Choroid plexus epithelial cell (primary cell): ENCODE measurements around the gene PIP4K2A.

Experiments
- DNase-seq: peaks from one replicate; pipeline ENCODE4 v3.0.0-alpha.2; 2010; ENCODE audit warnings: low read depth
- H3K4me3 ChIP-seq: 2 replicates; pipeline ENCODE4 v1.5.1; 2011; ENCODE audit warnings: low read depth, mild to moderate bottlenecking, control low read depth, low read length, moderate library complexity
- CTCF ChIP-seq: conservative IDR thresholded peaks from 2 replicates; pipeline ENCODE4 v1.5.1; 2011; ENCODE audit warnings: low read depth, mild to moderate bottlenecking, control low read depth, inconsistent platforms, low read length, moderate library complexity

PIP4K2A gene

GRCh38 chr10:22583683-22584082 is 130.7 kb downstream of the PIP4K2A start:
- DNase-seq = no peak
- no peak for TF ChIP-seq CTCF
- H3K4me3 ChIP-seq = no peak overlapping the region

- DNase-seq = no peak
- H3K4me3 ChIP-seq = no peak overlapping the region
These were observed 132.9 kb downstream of the PIP4K2A start for GRCh38 chr10:22581461-22581860.

GRCh38 chr10:22580711-22581110 is 133.7 kb downstream of the PIP4K2A start:
- no peak overlapping the region for H3K4me3 ChIP-seq
- no peak for TF ChIP-seq CTCF

More at GRCh38 chr10:22581461-22581860, 132.9 kb downstream of the PIP4K2A start:
- no peak for TF ChIP-seq CTCF

GRCh38 chr10:22579826-22580225 is 134.6 kb downstream of the PIP4K2A start:
- no peak for TF ChIP-seq CTCF
- DNase-seq = no peak
- H3K4me3 ChIP-seq = no peak overlapping the region

More at GRCh38 chr10:22580711-22581110, 133.7 kb downstream of the PIP4K2A start:
- no peak for DNase-seq

GRCh38 chr10:22573820-22574569 is 140.4 kb downstream of the PIP4K2A start:
- DNase-seq = peak; percentile 55
- TF ChIP-seq CTCF = peak; percentile 73
- H3K4me3 ChIP-seq = no peak overlapping the region

- DNase-seq = no peak
- H3K4me3 ChIP-seq = no peak overlapping the region
- no peak for TF ChIP-seq CTCF
These were observed 143.5 kb downstream of the PIP4K2A start for GRCh38 chr10:22570733-22571430.

- no peak for TF ChIP-seq CTCF
- no peak for DNase-seq
- no peak overlapping the region for H3K4me3 ChIP-seq
These were observed 144.1 kb downstream of the PIP4K2A start for GRCh38 chr10:22570234-22570633.
